Neural progenitor cell (in vitro differentiated cells): ENCODE data around the gene ZNF615.

Source experiments
- EZH2 ChIP-seq: fragments of 200-600 bp; sonication (generic); IDR thresholded peaks from 2 replicates; pipeline ENCODE4 v1.6.1; 2017; ENCODE audit warnings: antibody characterized with exemption, mild to moderate bottlenecking, moderate library complexity
- TF ChIP-seq, protein P1 (sequence below): fragments of 200-600 bp; sonication (generic); IDR thresholded peaks from 2 replicates; pipeline ENCODE4 v1.5.1; 2017; ENCODE audit warnings: antibody characterized with exemption, mild to moderate bottlenecking

DNA sequence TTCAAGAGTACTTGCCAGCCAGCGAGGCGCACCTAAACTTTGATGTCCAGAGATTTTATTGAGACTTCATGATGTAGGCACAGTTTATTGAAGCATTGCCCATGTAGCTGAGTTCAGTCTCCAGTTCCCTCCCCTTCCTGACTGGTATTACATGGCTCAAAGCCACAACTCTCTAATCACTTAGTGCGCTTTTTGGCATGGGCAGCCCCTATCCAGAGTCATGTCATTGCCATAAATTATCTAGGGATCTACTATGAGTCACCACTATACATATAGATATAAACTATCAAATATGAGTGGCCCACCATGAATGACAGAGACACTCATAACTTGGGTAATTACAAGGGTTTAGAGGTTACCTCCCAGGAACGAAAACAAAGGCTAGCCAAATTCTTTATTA, 12.5 kb upstream of the ZNF615 start:
- TF ChIP-seq, protein P1, sequence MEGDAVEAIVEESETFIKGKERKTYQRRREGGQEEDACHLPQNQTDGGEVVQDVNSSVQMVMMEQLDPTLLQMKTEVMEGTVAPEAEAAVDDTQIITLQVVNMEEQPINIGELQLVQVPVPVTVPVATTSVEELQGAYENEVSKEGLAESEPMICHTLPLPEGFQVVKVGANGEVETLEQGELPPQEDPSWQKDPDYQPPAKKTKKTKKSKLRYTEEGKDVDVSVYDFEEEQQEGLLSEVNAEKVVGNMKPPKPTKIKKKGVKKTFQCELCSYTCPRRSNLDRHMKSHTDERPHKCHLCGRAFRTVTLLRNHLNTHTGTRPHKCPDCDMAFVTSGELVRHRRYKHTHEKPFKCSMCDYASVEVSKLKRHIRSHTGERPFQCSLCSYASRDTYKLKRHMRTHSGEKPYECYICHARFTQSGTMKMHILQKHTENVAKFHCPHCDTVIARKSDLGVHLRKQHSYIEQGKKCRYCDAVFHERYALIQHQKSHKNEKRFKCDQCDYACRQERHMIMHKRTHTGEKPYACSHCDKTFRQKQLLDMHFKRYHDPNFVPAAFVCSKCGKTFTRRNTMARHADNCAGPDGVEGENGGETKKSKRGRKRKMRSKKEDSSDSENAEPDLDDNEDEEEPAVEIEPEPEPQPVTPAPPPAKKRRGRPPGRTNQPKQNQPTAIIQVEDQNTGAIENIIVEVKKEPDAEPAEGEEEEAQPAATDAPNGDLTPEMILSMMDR, result no peak
- TF ChIP-seq EZH2, result no peak
